A549 (cell line): ENCODE results near the gene SLC6A16. TPM values are rescaled to one million over a fixed set of nuclear protein-coding genes. Genes with fewer than 3 reads are reported as not detected.
"Not testable (repeated sequence)": the region's sequence is repeated elsewhere in the genome, so short reads cannot be mapped to it uniquely, and the experiment has no call there.

Experiments
- ATAC-seq, 2 experiments: fragments of 200-7000 bp in 1 of 2; fragments of >200 bp in 1 of 2; cut with Nextera tagmentation in 1 of 2; cut with Tn5 transposase in 1 of 2; 3 replicates each; pipeline versions ENCODE4 v1.8.0 to v1.9.1; 2018 to 2020; ENCODE audit warnings: mild to moderate bottlenecking in 1 of 2, moderate library complexity in 1 of 2
- CTCF ChIA-PET: fragments of 300-600 bp; sonication (Branson Sonifier 250); formaldehyde crosslinking; extraction: SDS; loops from one replicate; lab custom pipeline; 2021; ENCODE audit warnings: antibody characterized with exemption, inconsistent platforms; lab: Yijun Ruan, JAX
- POLR2A ChIA-PET: fragments of 350-600 bp; formaldehyde crosslinking; extraction: SDS; loops from one replicate; lab custom pipeline; 2021; ENCODE audit warnings: antibody characterized with exemption, inconsistent platforms; lab: Yijun Ruan, JAX
- DNase-seq, 2 experiments: peaks; one replicate each; pipeline versions ENCODE4 v3.0.0 to v3.0.0-alpha.2; 2011 to 2016; ENCODE audit warnings: low read depth in 1 of 2, low spot score in 1 of 2
- FAIRE-seq: peaks from 2 replicates; lab custom pipeline; 2011; peaks lifted over from hg19 to GRCh38; lab: Jason Lieb, UNC
- H3K27ac ChIP-seq, 2 experiments: fragments of >200 bp; sonication (Bioruptor Twin); formaldehyde crosslinking; 3 replicates each; pipeline ENCODE4 v1.5.1; 2016 to 2017
- H3K4me1 ChIP-seq: fragments of >200 bp; sonication (Bioruptor Twin); formaldehyde crosslinking; 3 replicates; pipeline ENCODE4 v1.6.1; 2016
- H3K4me2 ChIP-seq: fragments of >200 bp; sonication (Bioruptor Twin); formaldehyde crosslinking; 3 replicates; pipeline ENCODE4 v1.6.1; 2016
- H3K4me3 ChIP-seq: fragments of >200 bp; sonication (Bioruptor Twin); formaldehyde crosslinking; 3 replicates; pipeline ENCODE4 v1.5.1; 2016
- H3K9me3 ChIP-seq: fragments of >200 bp; sonication (Bioruptor Twin); formaldehyde crosslinking; 3 replicates; pipeline ENCODE4 v1.6.1; 2016
- CHD2 ChIP-seq: fragments of 150-350 bp; IDR thresholded peaks from 2 replicates; pipeline ENCODE4 v1.6.1; 2014; ENCODE audit warnings: low read length; ENCODE audit not compliant: partially characterized antibody
- EHF ChIP-seq: fragments of 250-450 bp; sonication (Bioruptor Pico); IDR thresholded peaks from 2 replicates; pipeline ENCODE4 v1.5.0; 2020; ENCODE audit warnings: mild to moderate bottlenecking
- EP300 ChIP-seq, 2 experiments: fragments of >200 bp; sonication (Bioruptor Twin); formaldehyde crosslinking; IDR thresholded peaks; 2 replicates in 1 of 2; 3 replicates in 1 of 2; pipeline ENCODE4 v1.6.1; 2016 to 2017
- FOSL2 ChIP-seq, 2 experiments: fragments of 450-650 bp in 1 of 2; fragments of >200 bp in 1 of 2; sonication (Bioruptor Twin) in 1 of 2; formaldehyde crosslinking; IDR thresholded peaks; 2 replicates each; pipeline versions ENCODE4 v1.5.0 to v1.6.1; 2016 to 2020; ENCODE audit warnings: mild to moderate bottlenecking in 1 of 2, moderate library complexity in 1 of 2
- HOXB13 ChIP-seq: fragments of 250-450 bp; sonication (Bioruptor Pico); IDR thresholded peaks from 2 replicates; pipeline ENCODE4 v1.5.0; 2020; ENCODE audit warnings: low read depth, mild to moderate bottlenecking, moderate library complexity
- KDM1A ChIP-seq: fragments of 200-600 bp; sonication (generic); IDR thresholded peaks from 2 replicates; pipeline ENCODE4 v1.6.1; 2016; ENCODE audit warnings: low read depth, mild to moderate bottlenecking
- MAZ ChIP-seq: fragments of 150-350 bp; IDR thresholded peaks from 2 replicates; pipeline ENCODE4 v1.6.1; 2014; ENCODE audit warnings: antibody characterized with exemption, low read depth, low read length, borderline replicate concordance
- MYC ChIP-seq: IDR thresholded peaks from 2 replicates; pipeline ENCODE4 v1.6.1; 2012; ENCODE audit warnings: mild to moderate bottlenecking, inconsistent platforms, low read length, improper control_type of control experiment, borderline replicate concordance
- NFE2L2 ChIP-seq: fragments of 150-350 bp; conservative IDR thresholded peaks from 2 replicates; pipeline ENCODE4 v1.6.1; 2014; ENCODE audit warnings: low read length
- POLR2AphosphoS2 ChIP-seq: conservative IDR thresholded peaks from 2 replicates; pipeline ENCODE4 v1.6.1; 2012; ENCODE audit warnings: low read length, improper control_type of control experiment, inconsistent platforms
- RAD21 ChIP-seq, 2 experiments: fragments of >200 bp in 1 of 2; sonication (Bioruptor Twin) in 1 of 2; formaldehyde crosslinking in 1 of 2; IDR thresholded peaks in 1 of 2; conservative IDR thresholded peaks in 1 of 2; 2 replicates in 1 of 2; 3 replicates in 1 of 2; pipeline ENCODE4 v1.6.1; 2012 to 2018; ENCODE audit warnings: inconsistent platforms in 1 of 2
- RFX5 ChIP-seq: fragments of 450-650 bp; IDR thresholded peaks from 2 replicates; pipeline ENCODE4 v1.7.1; 2014; ENCODE audit warnings: antibody characterized with exemption, mild to moderate bottlenecking, moderate library complexity
- SMC3 ChIP-seq: fragments of >200 bp; sonication (Bioruptor Twin); formaldehyde crosslinking; IDR thresholded peaks from 3 replicates; pipeline ENCODE4 v1.6.1; 2018; ENCODE audit warnings: inconsistent platforms
- TFCP2L1 ChIP-seq: fragments of 250-450 bp; sonication (Bioruptor Pico); IDR thresholded peaks from 2 replicates; pipeline ENCODE4 v1.5.0; 2021; ENCODE audit warnings: mild to moderate bottlenecking
- ZC3H11A ChIP-seq: fragments of 450-650 bp; IDR thresholded peaks from 2 replicates; pipeline ENCODE4 v1.6.1; 2014; ENCODE audit warnings: antibody characterized with exemption, mild to moderate bottlenecking
- ZFP36 ChIP-seq: fragments of 450-650 bp; IDR thresholded peaks from 2 replicates; pipeline ENCODE4 v1.6.1; 2014; ENCODE audit warnings: borderline replicate concordance; ENCODE audit not compliant: partially characterized antibody
- WGBS: methylation state at CpG from one replicate; pipeline ENCODE4 v1.1.6; 2017; ENCODE audit errors: missing lambda C conversion rate; 5-methylcytosine and 5-hydroxymethylcytosine counted together
- polyA plus RNA-seq, 4 experiments: library from polyadenylated mRNA; depleted of rRNA in 3 of 4; stranded (reverse); fragments of >200 nt; fragmentation: RNase III in 1 of 4; extraction: RNeasy Plus Mini Kit Qiagen cat#74134 plus additional on column Dnase treatment in 1 of 4; gene quantifications; 2 replicates in 3 of 4; 3 replicates in 1 of 4; pipeline ENCODE4 v1.2.3, GENCODE V29; 2011 to 2017
- TF ChIP-seq, protein P1 (sequence below): fragments of >200 bp; sonication (Bioruptor Twin); formaldehyde crosslinking; IDR thresholded peaks from 3 replicates; pipeline ENCODE4 v1.5.1; 2016
- TF ChIP-seq, protein P2 (sequence below): IDR thresholded peaks from 2 replicates; pipeline ENCODE4 v1.6.1; 2012; ENCODE audit warnings: low read depth, borderline replicate concordance
- TF ChIP-seq, protein P3 (sequence below): fragments of >200 bp; sonication (Bioruptor Twin); formaldehyde crosslinking; IDR thresholded peaks from 2 replicates; pipeline ENCODE4 v1.6.1; 2016
- TF ChIP-seq, protein P4 (sequence below): fragments of 150-350 bp; IDR thresholded peaks from 2 replicates; pipeline ENCODE4 v1.6.1; 2014; ENCODE audit warnings: low read depth, mild to moderate bottlenecking, low read length
- TF ChIP-seq, protein P5 (sequence below): fragments of 250-450 bp; sonication (Bioruptor Pico); IDR thresholded peaks from 2 replicates; pipeline ENCODE4 v1.5.0; 2020; ENCODE audit warnings: low read depth, mild to moderate bottlenecking, moderate library complexity
- TF ChIP-seq, protein P6 (sequence below): IDR thresholded peaks from 2 replicates; pipeline ENCODE4 v1.6.1; 2012
- TF ChIP-seq, protein P7 (sequence below): IDR thresholded peaks from 2 replicates; pipeline ENCODE4 v1.6.1; 2012

The SLC6A16 gene
- polyA plus RNA-seq, 2 of the 4 experiments (the other 2 are of a cell fraction) = 3.2 to 5.9 TPM

DNA sequence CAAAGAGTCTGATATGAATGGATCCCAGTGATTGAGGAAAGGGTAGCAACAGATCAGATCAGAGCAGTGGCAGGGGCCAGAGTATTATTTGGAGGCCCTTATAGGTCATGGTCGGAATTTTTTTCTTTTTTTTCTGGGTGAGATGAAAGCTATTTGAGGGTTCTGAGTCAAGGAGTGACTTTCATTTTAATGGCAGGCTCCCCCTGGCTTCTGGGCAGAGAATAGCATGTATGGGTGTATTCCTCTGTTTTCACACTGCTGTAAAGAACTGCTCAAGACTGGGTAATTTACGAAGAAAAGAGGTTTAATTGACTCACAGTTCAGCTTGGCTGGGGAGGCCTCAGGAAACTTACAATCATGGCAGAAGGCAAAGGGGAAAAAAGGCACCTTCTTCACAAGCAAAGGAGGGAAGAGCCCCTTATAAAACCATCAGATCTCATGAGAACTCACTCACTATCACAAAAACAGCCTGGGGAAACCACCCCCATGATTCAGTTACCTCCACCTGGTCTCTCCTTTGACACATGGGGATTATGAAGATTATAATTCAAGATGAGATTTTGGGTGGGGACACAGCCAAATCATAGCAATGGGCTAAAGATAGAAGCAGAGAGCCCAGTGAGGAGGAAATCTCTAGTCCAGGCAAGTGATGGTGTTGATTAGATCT lies 3.0 kb upstream of the SLC6A16 start (continued):
- TF ChIP-seq, protein P1, sequence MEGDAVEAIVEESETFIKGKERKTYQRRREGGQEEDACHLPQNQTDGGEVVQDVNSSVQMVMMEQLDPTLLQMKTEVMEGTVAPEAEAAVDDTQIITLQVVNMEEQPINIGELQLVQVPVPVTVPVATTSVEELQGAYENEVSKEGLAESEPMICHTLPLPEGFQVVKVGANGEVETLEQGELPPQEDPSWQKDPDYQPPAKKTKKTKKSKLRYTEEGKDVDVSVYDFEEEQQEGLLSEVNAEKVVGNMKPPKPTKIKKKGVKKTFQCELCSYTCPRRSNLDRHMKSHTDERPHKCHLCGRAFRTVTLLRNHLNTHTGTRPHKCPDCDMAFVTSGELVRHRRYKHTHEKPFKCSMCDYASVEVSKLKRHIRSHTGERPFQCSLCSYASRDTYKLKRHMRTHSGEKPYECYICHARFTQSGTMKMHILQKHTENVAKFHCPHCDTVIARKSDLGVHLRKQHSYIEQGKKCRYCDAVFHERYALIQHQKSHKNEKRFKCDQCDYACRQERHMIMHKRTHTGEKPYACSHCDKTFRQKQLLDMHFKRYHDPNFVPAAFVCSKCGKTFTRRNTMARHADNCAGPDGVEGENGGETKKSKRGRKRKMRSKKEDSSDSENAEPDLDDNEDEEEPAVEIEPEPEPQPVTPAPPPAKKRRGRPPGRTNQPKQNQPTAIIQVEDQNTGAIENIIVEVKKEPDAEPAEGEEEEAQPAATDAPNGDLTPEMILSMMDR = peak; percentile 70
- peak; percentile 41; the same call in 2 of the 3 replicates for TF ChIP-seq SMC3
- TF ChIP-seq, protein P2, sequence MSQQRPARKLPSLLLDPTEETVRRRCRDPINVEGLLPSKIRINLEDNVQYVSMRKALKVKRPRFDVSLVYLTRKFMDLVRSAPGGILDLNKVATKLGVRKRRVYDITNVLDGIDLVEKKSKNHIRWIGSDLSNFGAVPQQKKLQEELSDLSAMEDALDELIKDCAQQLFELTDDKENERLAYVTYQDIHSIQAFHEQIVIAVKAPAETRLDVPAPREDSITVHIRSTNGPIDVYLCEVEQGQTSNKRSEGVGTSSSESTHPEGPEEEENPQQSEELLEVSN = no peak
- TF ChIP-seq, protein P3, sequence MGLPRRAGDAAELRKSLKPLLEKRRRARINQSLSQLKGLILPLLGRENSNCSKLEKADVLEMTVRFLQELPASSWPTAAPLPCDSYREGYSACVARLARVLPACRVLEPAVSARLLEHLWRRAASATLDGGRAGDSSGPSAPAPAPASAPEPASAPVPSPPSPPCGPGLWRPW = no peak

DNA sequence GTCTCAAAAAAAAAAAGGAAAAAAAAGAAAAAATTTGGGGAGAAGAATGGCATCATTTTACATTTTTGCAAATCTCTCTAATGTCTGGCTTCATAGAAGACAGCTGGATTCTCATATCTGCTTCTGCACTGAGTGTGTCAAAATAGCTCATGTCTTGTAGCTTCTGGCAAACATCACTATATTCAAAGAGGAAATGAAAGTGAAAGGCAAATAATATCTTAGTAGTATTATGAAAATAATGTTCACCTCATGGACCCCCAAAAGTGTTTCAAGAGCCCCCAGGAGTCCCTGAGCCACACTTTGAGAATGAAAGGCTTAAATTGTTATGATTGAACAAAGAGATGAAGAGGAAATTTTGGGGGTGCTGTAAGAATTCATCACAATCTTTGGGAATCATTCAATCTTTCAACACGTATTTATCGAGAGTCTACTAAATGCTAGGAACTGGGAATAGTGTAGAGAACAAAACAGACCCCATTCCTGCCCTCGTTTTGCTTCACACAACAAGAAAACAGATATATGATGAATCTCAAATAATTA lies 1.2 kb upstream of the SLC6A16 start:
- POLR2A ChIA-PET = no interaction called here
- DNase-seq (no peak), FAIRE-seq (no peak), ATAC-seq (no peak)
- 93% methylated on average over 3 of the region's 3 CpGs for WGBS
- CTCF ChIA-PET = interaction anchor here (0.6 to 3.4 kb wide), 7 partner anchors 12 to 542 kb away, joined by 3 to 16 read pairs (median 3); no protein-coding TSS in a partner anchor
- H3K4me1 ChIP-seq = no peaks in the 10 kb centered on the region
- H3K4me2 ChIP-seq = no peak overlapping the region
- TF ChIP-seq POLR2AphosphoS2 (no peak), RAD21 (conservative IDR thresholded peaks at IDR 0.05 in 1 of 2, IDR thresholded peaks at IDR 0.05 in 1 of 2) (no peak), EHF (CRISPR knock-in tag) (no peak), KDM1A (no peak), HOXB13 (CRISPR knock-in tag) (no peak), EP300 (IDR thresholded peaks at IDR 0.05) (no peak), NFE2L2 (no peak), ZFP36 (no peak), CHD2 (no peak), MAZ (no peak), TFCP2L1 (CRISPR knock-in tag) (no peak), SMC3 (no peak), RFX5 (no peak), ZC3H11A (no peak), MYC (no peak), FOSL2 (IDR thresholded peaks at IDR 0.05) (no peak), FOSL2 (CRISPR knock-in tag; IDR thresholded peaks at IDR 0.05) (no peak)
- TF ChIP-seq, protein P4, sequence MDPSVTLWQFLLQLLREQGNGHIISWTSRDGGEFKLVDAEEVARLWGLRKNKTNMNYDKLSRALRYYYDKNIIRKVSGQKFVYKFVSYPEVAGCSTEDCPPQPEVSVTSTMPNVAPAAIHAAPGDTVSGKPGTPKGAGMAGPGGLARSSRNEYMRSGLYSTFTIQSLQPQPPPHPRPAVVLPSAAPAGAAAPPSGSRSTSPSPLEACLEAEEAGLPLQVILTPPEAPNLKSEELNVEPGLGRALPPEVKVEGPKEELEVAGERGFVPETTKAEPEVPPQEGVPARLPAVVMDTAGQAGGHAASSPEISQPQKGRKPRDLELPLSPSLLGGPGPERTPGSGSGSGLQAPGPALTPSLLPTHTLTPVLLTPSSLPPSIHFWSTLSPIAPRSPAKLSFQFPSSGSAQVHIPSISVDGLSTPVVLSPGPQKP = no peak
- TF ChIP-seq, protein P5, sequence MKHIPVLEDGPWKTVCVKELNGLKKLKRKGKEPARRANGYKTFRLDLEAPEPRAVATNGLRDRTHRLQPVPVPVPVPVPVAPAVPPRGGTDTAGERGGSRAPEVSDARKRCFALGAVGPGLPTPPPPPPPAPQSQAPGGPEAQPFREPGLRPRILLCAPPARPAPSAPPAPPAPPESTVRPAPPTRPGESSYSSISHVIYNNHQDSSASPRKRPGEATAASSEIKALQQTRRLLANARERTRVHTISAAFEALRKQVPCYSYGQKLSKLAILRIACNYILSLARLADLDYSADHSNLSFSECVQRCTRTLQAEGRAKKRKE (CRISPR knock-in tag) = no peak
- TF ChIP-seq, protein P6, sequence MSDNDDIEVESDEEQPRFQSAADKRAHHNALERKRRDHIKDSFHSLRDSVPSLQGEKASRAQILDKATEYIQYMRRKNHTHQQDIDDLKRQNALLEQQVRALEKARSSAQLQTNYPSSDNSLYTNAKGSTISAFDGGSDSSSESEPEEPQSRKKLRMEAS = no peak
- TF ChIP-seq, protein P7, sequence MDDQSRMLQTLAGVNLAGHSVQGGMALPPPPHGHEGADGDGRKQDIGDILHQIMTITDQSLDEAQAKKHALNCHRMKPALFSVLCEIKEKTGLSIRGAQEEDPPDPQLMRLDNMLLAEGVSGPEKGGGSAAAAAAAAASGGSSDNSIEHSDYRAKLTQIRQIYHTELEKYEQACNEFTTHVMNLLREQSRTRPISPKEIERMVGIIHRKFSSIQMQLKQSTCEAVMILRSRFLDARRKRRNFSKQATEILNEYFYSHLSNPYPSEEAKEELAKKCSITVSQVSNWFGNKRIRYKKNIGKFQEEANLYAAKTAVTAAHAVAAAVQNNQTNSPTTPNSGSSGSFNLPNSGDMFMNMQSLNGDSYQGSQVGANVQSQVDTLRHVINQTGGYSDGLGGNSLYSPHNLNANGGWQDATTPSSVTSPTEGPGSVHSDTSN = no peak
- no peak overlapping the region for H3K4me3 ChIP-seq
- peaks cover 10% of the 10 kb centered on the region; the same call in 1 of the 3 replicates for H3K9me3 ChIP-seq
- H3K27ac ChIP-seq = no peak overlapping the region

DNA sequence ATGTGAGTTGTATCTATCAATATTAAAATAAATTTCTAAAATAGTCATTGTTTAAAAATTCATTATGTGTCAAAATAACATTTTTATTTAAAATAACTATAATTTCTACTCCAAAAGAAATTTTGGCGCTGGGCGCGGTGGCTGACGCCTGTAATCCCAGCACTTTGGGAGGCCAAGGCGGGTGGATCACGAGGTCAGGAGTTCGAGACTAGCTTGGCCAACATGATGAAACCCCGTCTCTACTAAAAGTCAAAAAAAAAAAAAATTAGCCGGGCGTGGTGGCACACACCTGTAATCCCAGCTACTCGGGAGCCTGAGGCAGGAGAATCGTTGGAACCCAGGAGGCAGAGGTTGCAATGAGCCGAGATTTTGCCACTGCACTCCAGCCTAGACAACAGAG lies 765 bp upstream of the SLC6A16 start:
- H3K9me3 ChIP-seq, H3K4me3 ChIP-seq, H3K4me2 ChIP-seq, POLR2A ChIA-PET, ATAC-seq, H3K4me1 ChIP-seq, H3K27ac ChIP-seq, FAIRE-seq, DNase-seq: not testable (repeated sequence)
- CTCF ChIA-PET = interaction anchor here (0.6 to 3.4 kb wide), 10 partner anchors 11 to 541 kb away, joined by 3 to 16 read pairs (median 3); no protein-coding TSS in a partner anchor
- 91% methylated on average over 13 of the region's 13 CpGs for WGBS
